ENCODE data around the gene ZIC2. TPM values are rescaled to one million over a fixed set of nuclear protein-coding genes. Genes with fewer than 3 reads are reported as not detected.

ZIC2 gene
- total RNA-seq, 1 experiment from 2014 or later: 426 TPM

DNA sequence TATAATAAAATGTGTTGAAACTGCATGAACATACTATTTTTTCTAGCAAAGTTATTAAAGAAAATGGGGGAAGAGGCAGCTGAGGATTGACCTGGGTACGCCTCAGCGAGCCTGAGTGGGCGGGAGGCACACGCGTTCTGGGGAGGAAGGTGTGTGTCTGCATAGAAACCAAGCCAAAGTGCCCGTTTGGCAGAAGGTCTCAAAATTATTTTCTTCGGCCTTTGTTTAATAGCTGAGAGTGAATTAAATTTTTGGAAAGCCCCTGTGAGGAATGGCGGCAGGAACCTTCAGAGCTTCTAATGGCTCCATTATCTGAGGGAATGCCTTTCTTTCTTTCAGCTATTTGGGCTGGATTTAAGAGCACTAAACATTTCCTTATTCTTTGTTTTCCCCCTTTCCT, 5.2 kb downstream of the ZIC2 start:
- Histone ChIP-seq H2BK120ac (ENCODE audit: low read depth, low read length, poor library complexity, severe bottlenecking) (no peak overlapping the region), H4K91ac (ENCODE audit: insufficient read length, low read depth, low read length) (no peak overlapping the region), H2BK15ac (ENCODE audit: low read depth, low read length) (no peak overlapping the region), H3K9ac (ENCODE audit: extremely low read depth, insufficient read length, low read length) (no peak overlapping the region), H3K79me2 (ENCODE audit: insufficient read depth, low read length) (peaks cover 25% of the 10 kb centered on the region), H4K5ac (ENCODE audit: insufficient read length, low read depth, low read length) (no peak overlapping the region), H2BK5ac (ENCODE audit: insufficient read length, low read length) (no peak overlapping the region), H3K23me2 (ENCODE audit: insufficient read length, low read depth, low read length, poor library complexity, severe bottlenecking) (peaks cover 58% of the 10 kb centered on the region), H3K9me3 (ENCODE audit: control insufficient read depth, low read depth, low read length) (no peaks in the 10 kb centered on the region), H3K27ac (ENCODE audit: insufficient read length, low read depth, low read length) (no peak overlapping the region), H2BK20ac (ENCODE audit: low read depth, low read length, poor library complexity, severe bottlenecking) (no peak overlapping the region), H3K56ac (ENCODE audit: insufficient read length, low read depth, low read length) (no peak overlapping the region), H3K23ac (ENCODE audit: insufficient read length, low read depth, low read length) (no peak overlapping the region), H3T11ph (ENCODE audit: low read length) (no peak overlapping the region), H3K4ac (ENCODE audit: low read depth, low read length) (no peak overlapping the region), H4K20me1 (ENCODE audit: control insufficient read depth, insufficient read depth, insufficient read length) (no peaks in the 10 kb centered on the region), H3K27me3 (ENCODE audit: insufficient read depth, low read length) (peaks cover 24% of the 10 kb centered on the region; the same call in 1 of the 2 replicates), H2BK12ac (ENCODE audit: insufficient read length, low read depth, low read length) (no peak overlapping the region), H3K18ac (ENCODE audit: insufficient read length, low read depth, low read length) (no peak overlapping the region), H2AFZ (ENCODE audit: low read length) (no peak overlapping the region), H3K4me1 (ENCODE audit: insufficient read depth, low read length) (no peaks in the 10 kb centered on the region; the same call in none of the 2 replicates), H3K14ac (ENCODE audit: insufficient read depth, low read length) (no peak overlapping the region), H3K4me2 (ENCODE audit: insufficient read depth, insufficient read length, low read length) (peak overlapping the region; percentile 25), H4K8ac (replicated peaks; ENCODE audit: insufficient read length, low read depth, low read length) (no peak overlapping the region), H3K79me1 (ENCODE audit: insufficient read depth, low read depth, low read length, poor library complexity, severe bottlenecking) (peaks cover 3% of the 10 kb centered on the region), H2AK5ac (ENCODE audit: insufficient read length, low read length) (no peak overlapping the region)
- Mint-ChIP-seq H3K9me3 (peaks cover 25 to 26% of the 10 kb centered on the region in 2 experiments), H3K4me1 (peaks cover 51 to 59% of the 10 kb centered on the region in 2 experiments), H3K4me3 (peak overlapping the region; percentile 89 to 94), H3K27me3 (ENCODE audit: low read depth) (peaks cover 68% of the 10 kb centered on the region), H3K27ac (peak overlapping the region; percentile 5 to 90 (median 76); a peak in 5 of 7 replicates), H3K36me3 (ENCODE audit: insufficient read depth in 1 of 3, low read depth in 3 of 3) (peaks cover 38 to 48% (median 47%) of the 10 kb centered on the region in 3 experiments)
- WGBS (ENCODE audit: extremely low coverage, insufficient read length, low lambda C conversion rate): no CpG with 5 or more reads among the region's 8 CpGs
- no peak for DNase-seq
- TF ChIP-seq, protein P1, sequence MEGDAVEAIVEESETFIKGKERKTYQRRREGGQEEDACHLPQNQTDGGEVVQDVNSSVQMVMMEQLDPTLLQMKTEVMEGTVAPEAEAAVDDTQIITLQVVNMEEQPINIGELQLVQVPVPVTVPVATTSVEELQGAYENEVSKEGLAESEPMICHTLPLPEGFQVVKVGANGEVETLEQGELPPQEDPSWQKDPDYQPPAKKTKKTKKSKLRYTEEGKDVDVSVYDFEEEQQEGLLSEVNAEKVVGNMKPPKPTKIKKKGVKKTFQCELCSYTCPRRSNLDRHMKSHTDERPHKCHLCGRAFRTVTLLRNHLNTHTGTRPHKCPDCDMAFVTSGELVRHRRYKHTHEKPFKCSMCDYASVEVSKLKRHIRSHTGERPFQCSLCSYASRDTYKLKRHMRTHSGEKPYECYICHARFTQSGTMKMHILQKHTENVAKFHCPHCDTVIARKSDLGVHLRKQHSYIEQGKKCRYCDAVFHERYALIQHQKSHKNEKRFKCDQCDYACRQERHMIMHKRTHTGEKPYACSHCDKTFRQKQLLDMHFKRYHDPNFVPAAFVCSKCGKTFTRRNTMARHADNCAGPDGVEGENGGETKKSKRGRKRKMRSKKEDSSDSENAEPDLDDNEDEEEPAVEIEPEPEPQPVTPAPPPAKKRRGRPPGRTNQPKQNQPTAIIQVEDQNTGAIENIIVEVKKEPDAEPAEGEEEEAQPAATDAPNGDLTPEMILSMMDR (conservative IDR thresholded peaks at IDR 0.05): no peak

Data from H9 (cell line).